ENCODE data around the gene BCAS3.

The BCAS3 gene

DNA sequence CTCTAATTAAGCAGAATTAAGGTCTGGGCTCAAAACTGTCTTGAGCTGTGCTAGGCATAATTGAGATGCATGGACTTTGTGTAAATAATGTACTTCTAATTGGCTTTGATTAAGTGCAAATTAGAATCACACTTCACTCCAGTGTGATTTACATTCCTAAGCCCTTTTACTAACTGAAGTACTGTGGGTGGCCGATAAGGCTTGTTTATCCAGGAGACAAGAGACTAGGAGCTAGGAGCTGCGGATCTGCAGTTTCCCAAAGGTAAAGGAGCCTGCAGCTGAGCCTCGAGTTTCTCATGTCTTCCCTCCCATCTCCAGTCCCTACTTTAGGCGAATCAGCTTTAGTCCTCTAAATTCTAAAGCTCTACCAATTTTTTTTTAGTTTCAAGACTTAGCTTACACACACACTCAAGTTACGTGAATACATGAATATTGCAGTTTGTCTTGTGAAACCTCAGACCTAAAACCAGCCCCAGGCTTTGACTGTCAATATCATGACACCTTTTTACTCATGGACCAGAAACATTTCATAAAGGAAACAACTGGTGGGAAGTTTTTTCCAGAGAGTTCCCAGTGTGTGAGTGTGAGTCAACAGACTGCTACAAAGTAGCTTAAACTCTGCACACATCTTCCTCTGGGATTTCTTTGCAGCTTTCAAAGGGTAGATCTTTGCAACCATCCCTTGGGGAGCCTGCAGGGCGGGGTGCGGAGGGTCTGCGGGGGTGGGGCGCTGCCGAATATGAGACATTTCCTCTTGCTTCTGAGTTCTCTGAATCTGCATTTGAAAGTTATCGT is 608.1 kb downstream of the BCAS3 start:
- no peak for TF ChIP-seq YY1 (IDR thresholded peaks at IDR 0.05; ENCODE audit: low read depth)
- no peak for TF ChIP-seq RAD21 (IDR thresholded peaks at IDR 0.05; ENCODE audit: low read depth)
- no peak for TF ChIP-seq CREB1 (IDR thresholded peaks at IDR 0.05; ENCODE audit: low read depth)
- TF ChIP-seq EP300 (IDR thresholded peaks at IDR 0.05; ENCODE audit: borderline replicate concordance), result no peak
- no peak for TF ChIP-seq CEBPB (IDR thresholded peaks at IDR 0.05)
- no peak for TF ChIP-seq TAF1 (IDR thresholded peaks at IDR 0.05; ENCODE audit: low read depth)
- TF ChIP-seq ZBTB7A (IDR thresholded peaks at IDR 0.05; ENCODE audit: low read depth), result no peak
- TF ChIP-seq, protein P1, sequence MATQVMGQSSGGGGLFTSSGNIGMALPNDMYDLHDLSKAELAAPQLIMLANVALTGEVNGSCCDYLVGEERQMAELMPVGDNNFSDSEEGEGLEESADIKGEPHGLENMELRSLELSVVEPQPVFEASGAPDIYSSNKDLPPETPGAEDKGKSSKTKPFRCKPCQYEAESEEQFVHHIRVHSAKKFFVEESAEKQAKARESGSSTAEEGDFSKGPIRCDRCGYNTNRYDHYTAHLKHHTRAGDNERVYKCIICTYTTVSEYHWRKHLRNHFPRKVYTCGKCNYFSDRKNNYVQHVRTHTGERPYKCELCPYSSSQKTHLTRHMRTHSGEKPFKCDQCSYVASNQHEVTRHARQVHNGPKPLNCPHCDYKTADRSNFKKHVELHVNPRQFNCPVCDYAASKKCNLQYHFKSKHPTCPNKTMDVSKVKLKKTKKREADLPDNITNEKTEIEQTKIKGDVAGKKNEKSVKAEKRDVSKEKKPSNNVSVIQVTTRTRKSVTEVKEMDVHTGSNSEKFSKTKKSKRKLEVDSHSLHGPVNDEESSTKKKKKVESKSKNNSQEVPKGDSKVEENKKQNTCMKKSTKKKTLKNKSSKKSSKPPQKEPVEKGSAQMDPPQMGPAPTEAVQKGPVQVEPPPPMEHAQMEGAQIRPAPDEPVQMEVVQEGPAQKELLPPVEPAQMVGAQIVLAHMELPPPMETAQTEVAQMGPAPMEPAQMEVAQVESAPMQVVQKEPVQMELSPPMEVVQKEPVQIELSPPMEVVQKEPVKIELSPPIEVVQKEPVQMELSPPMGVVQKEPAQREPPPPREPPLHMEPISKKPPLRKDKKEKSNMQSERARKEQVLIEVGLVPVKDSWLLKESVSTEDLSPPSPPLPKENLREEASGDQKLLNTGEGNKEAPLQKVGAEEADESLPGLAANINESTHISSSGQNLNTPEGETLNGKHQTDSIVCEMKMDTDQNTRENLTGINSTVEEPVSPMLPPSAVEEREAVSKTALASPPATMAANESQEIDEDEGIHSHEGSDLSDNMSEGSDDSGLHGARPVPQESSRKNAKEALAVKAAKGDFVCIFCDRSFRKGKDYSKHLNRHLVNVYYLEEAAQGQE (IDR thresholded peaks at IDR 0.05; ENCODE audit: low read depth), result no peak
- TF ChIP-seq FOXM1 (IDR thresholded peaks at IDR 0.05; ENCODE audit: borderline replicate concordance, low read depth), result no peak
- no peak for TF ChIP-seq TCF12 (IDR thresholded peaks at IDR 0.05; ENCODE audit: low read depth)
- TF ChIP-seq, protein P2, sequence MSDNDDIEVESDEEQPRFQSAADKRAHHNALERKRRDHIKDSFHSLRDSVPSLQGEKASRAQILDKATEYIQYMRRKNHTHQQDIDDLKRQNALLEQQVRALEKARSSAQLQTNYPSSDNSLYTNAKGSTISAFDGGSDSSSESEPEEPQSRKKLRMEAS (IDR thresholded peaks at IDR 0.05), result no peak
- no peak for TF ChIP-seq EGR1 (IDR thresholded peaks at IDR 0.05)
- no peak for TF ChIP-seq USF1 (IDR thresholded peaks at IDR 0.05)

DNA sequence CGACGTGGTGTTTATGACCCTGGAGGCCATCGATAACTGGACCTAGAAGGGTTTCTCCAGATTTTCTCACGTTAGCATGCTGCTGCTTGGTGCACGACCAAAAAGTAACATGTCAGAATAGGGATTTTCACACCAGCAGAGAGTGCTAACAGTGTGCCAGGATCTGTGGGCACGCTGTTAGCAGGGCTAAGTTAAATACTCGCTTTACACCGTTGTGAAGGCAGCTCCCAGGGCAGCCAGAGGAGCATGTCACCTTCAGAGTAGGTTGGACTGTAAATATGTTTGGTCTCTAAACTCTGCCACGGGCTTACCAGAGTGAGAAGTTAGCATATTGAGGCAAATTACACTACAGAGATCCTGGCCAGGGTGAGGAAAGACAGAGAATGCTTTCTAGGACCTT is 608.8 kb downstream of the BCAS3 start:
- TF ChIP-seq TCF12 (IDR thresholded peaks at IDR 0.05; ENCODE audit: low read depth) (no peak), EP300 (IDR thresholded peaks at IDR 0.05; ENCODE audit: borderline replicate concordance) (no peak), YY1 (IDR thresholded peaks at IDR 0.05; ENCODE audit: low read depth) (no peak), TAF1 (IDR thresholded peaks at IDR 0.05; ENCODE audit: low read depth) (no peak), EGR1 (IDR thresholded peaks at IDR 0.05) (no peak)

DNA sequence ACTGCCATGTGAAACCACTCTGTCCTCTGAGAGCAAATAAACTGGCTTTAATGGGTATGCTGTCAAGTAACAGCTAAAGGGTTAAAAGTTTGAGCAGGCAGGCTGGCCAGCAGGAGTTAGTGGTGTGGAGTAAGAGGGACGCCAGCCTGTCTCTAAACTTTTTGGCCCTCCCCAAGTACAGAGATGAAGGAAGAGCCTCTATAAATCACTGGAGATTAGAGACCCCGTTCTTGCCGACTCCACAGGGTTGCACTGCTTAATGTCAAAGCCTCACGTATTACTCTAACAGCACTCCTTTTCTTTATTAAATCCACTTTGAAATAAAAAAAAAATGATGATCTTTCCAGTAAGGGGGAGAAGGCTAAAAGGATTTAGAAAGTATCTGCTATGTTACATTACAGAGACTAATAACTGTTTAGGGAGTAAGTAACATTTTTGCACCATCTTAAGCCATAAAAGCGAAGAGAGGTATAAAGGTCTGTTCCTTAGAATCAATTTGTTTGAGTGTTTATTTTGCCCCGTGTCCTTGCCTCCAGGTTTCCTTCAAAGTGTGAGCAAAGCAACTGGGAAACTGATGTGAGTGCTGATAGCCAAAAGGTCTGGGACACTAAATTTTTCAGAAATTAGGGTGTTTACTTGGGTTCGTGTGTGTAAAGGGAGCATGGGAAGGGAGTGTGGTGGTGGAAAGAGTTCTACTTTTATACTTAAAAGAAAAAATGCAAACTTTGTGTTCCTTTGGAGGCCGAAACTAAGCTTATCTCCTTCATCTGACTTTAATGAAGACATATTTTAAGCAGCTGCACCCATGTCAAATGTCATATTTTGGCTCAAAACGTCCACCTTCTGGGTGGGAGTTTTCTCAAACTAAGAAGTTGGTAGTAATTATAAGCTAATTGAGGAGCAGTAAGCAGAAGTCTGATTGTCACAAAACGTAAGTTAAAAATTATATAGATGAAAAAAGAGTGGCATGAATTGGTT is 612.0 kb downstream of the BCAS3 start:
- TF ChIP-seq TEAD4 (IDR thresholded peaks at IDR 0.05), result no peak
- no peak for TF ChIP-seq FOXM1 (IDR thresholded peaks at IDR 0.05; ENCODE audit: borderline replicate concordance, low read depth)
- no peak for TF ChIP-seq EP300 (IDR thresholded peaks at IDR 0.05; ENCODE audit: borderline replicate concordance)
- TF ChIP-seq ZBTB7A (IDR thresholded peaks at IDR 0.05; ENCODE audit: low read depth), result no peak
- TF ChIP-seq RAD21 (IDR thresholded peaks at IDR 0.05; ENCODE audit: low read depth), result no peak
- TF ChIP-seq, protein P1 (IDR thresholded peaks at IDR 0.05; ENCODE audit: low read depth), result no peak
- TF ChIP-seq USF1 (IDR thresholded peaks at IDR 0.05), result no peak
- TF ChIP-seq TAF1 (IDR thresholded peaks at IDR 0.05; ENCODE audit: low read depth), result no peak
- TF ChIP-seq, protein P2 (IDR thresholded peaks at IDR 0.05), result no peak
- TF ChIP-seq YY1 (IDR thresholded peaks at IDR 0.05; ENCODE audit: low read depth), result no peak

- no peak for TF ChIP-seq FOXM1 (IDR thresholded peaks at IDR 0.05; ENCODE audit: borderline replicate concordance, low read depth)
- TF ChIP-seq RAD21 (IDR thresholded peaks at IDR 0.05; ENCODE audit: low read depth), result no peak
- no peak for TF ChIP-seq EGR1 (IDR thresholded peaks at IDR 0.05)
Measured at GRCh38 chr17:61291451-61292285, 614.0 kb downstream of the BCAS3 start.

- TF ChIP-seq NFIC (IDR thresholded peaks at IDR 0.05), result no peak
- no peak for TF ChIP-seq ZBTB7A (IDR thresholded peaks at IDR 0.05; ENCODE audit: low read depth)
- no peak for TF ChIP-seq TEAD4 (IDR thresholded peaks at IDR 0.05)
- no peak for TF ChIP-seq EGR1 (IDR thresholded peaks at IDR 0.05)
- TF ChIP-seq, protein P2 (IDR thresholded peaks at IDR 0.05), result no peak
- TF ChIP-seq YY1 (IDR thresholded peaks at IDR 0.05; ENCODE audit: low read depth), result no peak
- TF ChIP-seq, protein P1 (IDR thresholded peaks at IDR 0.05; ENCODE audit: low read depth), result no peak
- TF ChIP-seq CREB1 (IDR thresholded peaks at IDR 0.05; ENCODE audit: low read depth), result no peak
- no peak for TF ChIP-seq FOXM1 (IDR thresholded peaks at IDR 0.05; ENCODE audit: borderline replicate concordance, low read depth)
- no peak for TF ChIP-seq USF1 (IDR thresholded peaks at IDR 0.05)
- no peak for TF ChIP-seq TAF1 (IDR thresholded peaks at IDR 0.05; ENCODE audit: low read depth)
- no peak for TF ChIP-seq CEBPB (IDR thresholded peaks at IDR 0.05)
- no peak for TF ChIP-seq TCF12 (IDR thresholded peaks at IDR 0.05; ENCODE audit: low read depth)
- no peak for TF ChIP-seq RAD21 (IDR thresholded peaks at IDR 0.05; ENCODE audit: low read depth)
Measured at GRCh38 chr17:61294286-61294685, 616.6 kb downstream of the BCAS3 start.

All from Ishikawa (cell line).